PFSK-1 (cell line): ENCODE data around the gene PIGZ.

ENCODE experiments used
- FOXP2 ChIP-seq: optimal IDR thresholded peaks from 2 replicates; pipeline ENCODE3; 2011; ENCODE audit warnings: borderline replicate concordance, control low read depth, inconsistent platforms; ENCODE audit not compliant: insufficient read depth; ENCODE audit errors: extremely low read length, extremely low read depth
- POLR2AphosphoS5 ChIP-seq: IDR thresholded peaks from 2 replicates; pipeline ENCODE4 v1.6.1; 2012; ENCODE audit warnings: low read depth, mild to moderate bottlenecking, control low read depth, low read length, moderate library complexity
- SIN3A ChIP-seq: IDR thresholded peaks from 2 replicates; pipeline ENCODE4 v1.6.1; 2012; ENCODE audit warnings: mild to moderate bottlenecking, low read length, moderate library complexity, borderline replicate concordance; ENCODE audit not compliant: insufficient read depth
- TAF1 ChIP-seq: IDR thresholded peaks from 2 replicates; pipeline ENCODE4 v1.6.1; 2012; ENCODE audit warnings: low read length, control low read depth, borderline replicate concordance; ENCODE audit not compliant: insufficient read depth
- TF ChIP-seq, protein P1 (sequence below), 2 experiments: IDR thresholded peaks; 2 replicates each; pipeline versions ENCODE4 v1.6.1 to v1.8.0; 2011 to 2012; ENCODE audit warnings: low read depth in 2 of 2, low read length in 2 of 2, control low read depth in 1 of 2, inconsistent platforms in 1 of 2, mild to moderate bottlenecking in 1 of 2, moderate library complexity in 1 of 2; ENCODE audit not compliant: insufficient read depth in 1 of 2

Gene PIGZ

DNA sequence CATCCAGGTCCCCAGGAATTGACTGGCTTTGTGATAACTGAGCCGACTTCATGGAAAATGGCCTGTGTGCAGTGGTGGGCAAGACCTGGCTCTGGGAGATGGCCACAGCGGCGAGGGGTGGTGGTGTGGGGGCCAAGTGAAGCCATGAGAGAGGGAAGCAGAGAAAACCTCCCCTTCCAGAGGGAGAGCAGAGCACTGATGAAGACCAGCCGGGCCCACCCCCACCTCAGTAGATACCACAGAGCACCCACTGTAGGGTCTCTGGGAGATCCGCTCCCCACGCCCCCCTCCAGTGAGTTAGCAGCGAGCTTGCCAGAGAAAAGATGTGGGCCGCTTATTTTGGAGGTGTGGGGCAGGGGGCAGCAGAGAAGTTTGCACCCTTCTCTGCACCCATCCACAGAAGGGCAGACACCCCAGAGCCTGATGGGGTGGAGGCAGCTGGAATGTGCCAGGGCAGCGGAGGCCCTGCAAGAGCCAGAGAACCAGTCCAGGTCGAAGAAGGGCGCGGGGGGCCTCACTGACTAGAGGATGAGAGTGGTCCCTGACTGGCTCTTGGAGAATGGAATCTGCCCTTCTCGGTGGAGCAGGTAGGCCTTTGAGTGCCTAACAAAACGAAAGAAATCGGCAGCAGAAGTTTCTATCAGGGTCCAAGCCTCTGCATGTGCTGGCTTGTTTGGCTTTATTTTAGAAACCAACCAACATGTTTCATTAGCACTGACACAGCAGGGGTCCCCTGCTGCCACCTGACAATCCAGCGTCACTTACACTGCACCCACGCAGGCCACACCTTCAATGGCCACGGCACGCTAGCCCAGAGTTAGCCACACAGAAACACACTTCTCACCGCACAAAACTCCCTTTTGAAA lies 32.7 kb upstream of the PIGZ start:
- no peak for TF ChIP-seq FOXP2
- TF ChIP-seq, protein P1, sequence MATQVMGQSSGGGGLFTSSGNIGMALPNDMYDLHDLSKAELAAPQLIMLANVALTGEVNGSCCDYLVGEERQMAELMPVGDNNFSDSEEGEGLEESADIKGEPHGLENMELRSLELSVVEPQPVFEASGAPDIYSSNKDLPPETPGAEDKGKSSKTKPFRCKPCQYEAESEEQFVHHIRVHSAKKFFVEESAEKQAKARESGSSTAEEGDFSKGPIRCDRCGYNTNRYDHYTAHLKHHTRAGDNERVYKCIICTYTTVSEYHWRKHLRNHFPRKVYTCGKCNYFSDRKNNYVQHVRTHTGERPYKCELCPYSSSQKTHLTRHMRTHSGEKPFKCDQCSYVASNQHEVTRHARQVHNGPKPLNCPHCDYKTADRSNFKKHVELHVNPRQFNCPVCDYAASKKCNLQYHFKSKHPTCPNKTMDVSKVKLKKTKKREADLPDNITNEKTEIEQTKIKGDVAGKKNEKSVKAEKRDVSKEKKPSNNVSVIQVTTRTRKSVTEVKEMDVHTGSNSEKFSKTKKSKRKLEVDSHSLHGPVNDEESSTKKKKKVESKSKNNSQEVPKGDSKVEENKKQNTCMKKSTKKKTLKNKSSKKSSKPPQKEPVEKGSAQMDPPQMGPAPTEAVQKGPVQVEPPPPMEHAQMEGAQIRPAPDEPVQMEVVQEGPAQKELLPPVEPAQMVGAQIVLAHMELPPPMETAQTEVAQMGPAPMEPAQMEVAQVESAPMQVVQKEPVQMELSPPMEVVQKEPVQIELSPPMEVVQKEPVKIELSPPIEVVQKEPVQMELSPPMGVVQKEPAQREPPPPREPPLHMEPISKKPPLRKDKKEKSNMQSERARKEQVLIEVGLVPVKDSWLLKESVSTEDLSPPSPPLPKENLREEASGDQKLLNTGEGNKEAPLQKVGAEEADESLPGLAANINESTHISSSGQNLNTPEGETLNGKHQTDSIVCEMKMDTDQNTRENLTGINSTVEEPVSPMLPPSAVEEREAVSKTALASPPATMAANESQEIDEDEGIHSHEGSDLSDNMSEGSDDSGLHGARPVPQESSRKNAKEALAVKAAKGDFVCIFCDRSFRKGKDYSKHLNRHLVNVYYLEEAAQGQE (IDR thresholded peaks at IDR 0.05; ENCODE audit: insufficient read depth in 1 of 2, low read depth in 2 of 2, low read length in 2 of 2), result no peak
- no peak for TF ChIP-seq SIN3A
- TF ChIP-seq TAF1, result no peak
- TF ChIP-seq POLR2AphosphoS5, result no peak

DNA sequence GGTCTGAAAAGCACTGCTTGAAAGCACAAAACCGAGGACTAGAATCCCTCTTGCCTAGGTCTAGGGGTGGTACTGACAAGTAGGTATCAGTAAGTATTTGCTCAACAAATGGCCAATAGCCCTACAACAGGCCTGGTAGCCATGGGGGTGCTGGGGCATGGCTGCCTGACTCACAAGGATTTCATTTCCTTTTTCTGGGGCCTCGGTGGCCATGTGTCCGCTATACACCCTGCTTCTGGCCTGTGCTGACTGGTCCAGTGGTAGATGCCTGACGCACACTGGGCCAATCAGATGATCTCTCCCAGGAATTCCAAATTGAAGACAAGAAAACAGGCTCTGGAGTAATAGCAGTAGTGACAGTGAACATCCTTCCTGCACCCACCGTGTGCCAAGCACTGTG lies 31.6 kb upstream of the PIGZ start:
- TF ChIP-seq TAF1 (no peak), POLR2AphosphoS5 (no peak), FOXP2 (no peak), SIN3A (no peak)
- TF ChIP-seq, protein P1 (IDR thresholded peaks at IDR 0.05; ENCODE audit: insufficient read depth in 1 of 2, low read depth in 2 of 2, low read length in 2 of 2), result no peak

DNA sequence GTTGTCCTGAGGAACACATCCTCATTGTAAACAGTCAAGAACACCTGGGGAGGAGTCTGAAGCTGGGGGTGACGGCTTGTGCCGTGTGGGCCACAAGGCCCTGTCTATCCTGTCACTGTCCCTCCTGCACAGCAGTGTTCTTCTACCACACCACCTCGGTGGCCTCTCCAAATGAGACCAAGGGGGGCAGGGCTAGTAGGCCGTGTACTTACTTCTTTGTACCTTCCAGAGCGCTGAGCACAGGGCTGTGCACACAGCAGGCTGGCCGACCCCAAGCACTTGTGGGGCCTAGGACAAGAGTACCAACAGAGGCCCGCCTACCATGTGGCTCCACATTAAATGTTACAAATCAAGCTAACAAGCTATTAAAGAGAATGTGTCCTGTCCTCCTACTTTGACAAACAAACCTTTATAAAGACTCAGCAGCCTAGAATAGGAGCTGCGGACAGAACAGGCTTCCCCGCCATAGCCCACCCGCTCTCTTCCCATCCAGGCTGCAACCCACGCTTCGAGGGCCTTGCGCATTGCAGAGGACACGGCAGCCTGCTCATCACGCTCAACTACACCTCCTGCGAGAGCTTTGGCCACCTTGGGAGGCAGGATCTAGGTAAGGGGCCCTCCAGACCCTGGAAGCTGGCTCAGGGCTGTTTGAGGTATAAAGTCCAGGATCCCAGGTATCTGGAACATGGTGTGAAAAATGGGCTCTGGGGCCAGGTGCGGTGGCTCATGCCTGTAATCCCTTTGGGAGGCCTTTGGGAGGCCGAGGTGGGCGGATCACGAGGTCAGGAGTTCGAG lies 30.5 kb upstream of the PIGZ start:
- TF ChIP-seq FOXP2 (no peak), POLR2AphosphoS5 (no peak), SIN3A (no peak), TAF1 (no peak)
- TF ChIP-seq, protein P1 (IDR thresholded peaks at IDR 0.05; ENCODE audit: insufficient read depth in 1 of 2, low read depth in 2 of 2, low read length in 2 of 2), result no peak

DNA sequence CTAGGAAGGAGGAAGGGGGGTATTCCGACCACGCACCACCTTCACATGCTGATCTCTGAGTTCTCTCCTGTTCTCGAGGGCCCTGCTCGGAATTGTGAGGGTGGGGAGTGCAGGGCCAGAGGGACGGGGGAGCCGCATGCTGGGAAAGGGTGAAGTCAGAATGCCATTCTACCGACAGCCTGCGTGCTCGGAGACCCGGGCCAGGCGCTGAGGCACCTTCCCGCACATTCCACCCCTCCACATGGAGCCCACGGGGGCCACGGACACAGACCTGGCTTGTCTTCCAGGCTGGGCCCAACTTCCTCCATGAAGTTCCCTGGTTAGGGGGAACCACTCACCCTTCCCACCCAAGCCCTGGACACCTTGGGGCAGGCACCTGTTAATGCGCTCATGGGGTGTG lies 28.7 kb upstream of the PIGZ start:
- TF ChIP-seq, protein P1 (IDR thresholded peaks at IDR 0.05; ENCODE audit: insufficient read depth in 1 of 2, low read depth in 2 of 2, low read length in 2 of 2), result no peak
- TF ChIP-seq SIN3A, result no peak
- TF ChIP-seq POLR2AphosphoS5, result no peak
- TF ChIP-seq TAF1, result no peak
- no peak for TF ChIP-seq FOXP2
